CD4-positive, alpha-beta T cell treated with Interleukin-4 for 1 hour (primary cell): ENCODE measurements around the gene CLEC2D.
"Not testable (repeated sequence)": the region's sequence is repeated elsewhere in the genome, so short reads cannot be mapped to it uniquely, and the experiment has no call there.

Experiments used
- DNase-seq, 2 donors: peaks; one replicate each; pipeline ENCODE4 v3.0.0-alpha.2; 2020 to 2022

The CLEC2D gene, protein sequence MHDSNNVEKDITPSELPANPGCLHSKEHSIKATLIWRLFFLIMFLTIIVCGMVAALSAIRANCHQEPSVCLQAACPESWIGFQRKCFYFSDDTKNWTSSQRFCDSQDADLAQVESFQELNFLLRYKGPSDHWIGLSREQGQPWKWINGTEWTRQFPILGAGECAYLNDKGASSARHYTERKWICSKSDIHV

DNA sequence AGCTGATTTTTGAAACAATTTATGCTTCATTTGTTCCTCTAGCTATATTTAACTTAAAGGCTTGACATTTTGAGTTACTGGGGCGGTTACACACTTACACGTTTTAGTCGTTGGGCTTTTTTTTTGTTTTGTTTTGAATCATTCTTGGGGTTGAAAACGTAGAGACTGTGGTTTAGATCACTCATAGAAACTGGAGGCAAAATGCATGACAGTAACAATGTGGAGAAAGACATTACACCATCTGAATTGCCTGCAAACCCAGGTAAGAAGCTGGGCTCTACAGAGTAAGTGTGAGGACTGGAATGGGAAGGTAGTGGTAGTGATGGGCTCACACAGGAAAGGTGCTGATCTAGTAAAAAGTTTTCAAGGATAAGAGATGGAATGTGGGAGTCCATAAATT lies at the start of gene CLEC2D:
TSS of gene CLEC2D (plus strand) at position 180 of the 400 bp plus-strand sequence. CDS start at position 202, 22 bp downstream.
- peak; percentile 45 to 83 for DNase-seq

DNA sequence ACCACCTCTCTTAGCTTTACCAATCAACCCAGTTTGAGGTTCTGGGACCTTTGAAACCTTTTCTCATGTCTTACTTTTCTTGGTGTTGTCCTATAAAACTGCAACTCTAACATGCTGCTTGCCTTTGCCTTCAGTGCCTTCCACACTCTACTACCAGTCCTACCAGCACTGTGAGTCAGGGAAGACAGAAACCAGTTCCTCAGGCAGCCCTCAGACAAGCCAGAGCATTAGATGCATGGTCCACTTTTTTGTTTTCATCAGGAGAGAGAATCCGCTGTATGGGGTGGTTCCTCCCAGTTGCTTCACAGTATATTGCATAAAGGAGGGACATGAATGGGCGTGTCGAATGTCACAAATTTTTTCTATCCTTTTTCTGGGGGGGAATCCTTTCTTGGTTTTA lies 44.5 kb upstream of the CLEC2D start:
- DNase-seq = no peak

DNA sequence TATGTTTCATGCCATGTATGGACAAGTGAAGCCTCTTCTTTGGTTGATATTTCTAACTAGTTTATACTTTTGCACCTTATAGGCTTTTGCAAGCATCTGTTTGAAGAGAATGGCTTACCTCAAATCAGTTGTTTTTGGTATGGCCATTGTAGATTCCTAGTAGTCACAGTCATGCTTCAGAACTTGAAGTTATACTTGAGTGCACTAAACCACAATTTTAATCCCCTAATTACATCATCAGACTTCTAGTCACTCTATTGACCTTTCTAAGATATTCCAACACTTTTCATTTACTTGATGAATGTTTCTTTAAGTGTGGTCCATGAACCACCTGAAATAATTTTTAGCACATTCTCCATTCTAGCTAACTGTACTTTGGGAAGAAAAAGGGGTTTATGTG lies 43.2 kb upstream of the CLEC2D start:
- no peak for DNase-seq

DNA sequence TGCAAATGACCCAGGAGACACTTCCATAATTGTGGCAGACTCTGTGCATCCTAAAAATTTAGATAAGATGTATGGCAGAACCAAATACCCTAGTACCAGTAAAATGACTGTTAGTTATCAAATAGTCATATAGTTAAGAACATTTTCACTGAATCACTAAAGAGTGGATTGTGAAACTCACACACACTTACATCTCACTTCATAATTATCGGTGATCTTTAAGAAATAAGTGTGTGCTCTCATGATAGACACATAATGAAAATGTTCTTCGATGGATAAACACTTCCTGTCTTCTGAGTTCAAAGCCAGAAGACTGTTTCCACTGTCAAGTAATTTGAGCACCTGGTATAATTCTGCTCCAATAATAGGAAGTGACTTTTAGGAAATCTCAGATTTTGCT lies 42.7 kb upstream of the CLEC2D start:
- DNase-seq = no peak

DNA sequence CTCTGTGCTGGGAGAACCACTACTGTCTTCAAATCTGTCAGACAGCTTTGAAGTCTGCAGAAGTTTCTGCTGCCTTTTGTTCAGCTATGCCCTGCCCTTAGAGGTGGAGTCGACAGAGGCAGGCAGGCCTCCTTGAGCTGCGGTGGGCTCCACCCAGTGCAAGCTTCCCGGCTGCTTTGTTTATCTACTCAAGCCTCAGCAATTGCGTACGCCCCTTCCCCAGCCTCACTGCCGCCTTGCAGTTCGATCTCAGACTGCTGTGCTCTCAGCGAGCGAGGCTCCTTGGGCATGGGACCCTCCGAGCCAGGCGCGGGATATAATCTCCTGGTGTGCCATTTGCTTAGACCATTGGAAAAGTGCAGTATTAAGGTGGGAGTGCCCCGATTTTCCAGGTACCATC lies 36.7 kb upstream of the CLEC2D start:
- peak in 1 of 2 donors; percentile 24 for DNase-seq

DNA sequence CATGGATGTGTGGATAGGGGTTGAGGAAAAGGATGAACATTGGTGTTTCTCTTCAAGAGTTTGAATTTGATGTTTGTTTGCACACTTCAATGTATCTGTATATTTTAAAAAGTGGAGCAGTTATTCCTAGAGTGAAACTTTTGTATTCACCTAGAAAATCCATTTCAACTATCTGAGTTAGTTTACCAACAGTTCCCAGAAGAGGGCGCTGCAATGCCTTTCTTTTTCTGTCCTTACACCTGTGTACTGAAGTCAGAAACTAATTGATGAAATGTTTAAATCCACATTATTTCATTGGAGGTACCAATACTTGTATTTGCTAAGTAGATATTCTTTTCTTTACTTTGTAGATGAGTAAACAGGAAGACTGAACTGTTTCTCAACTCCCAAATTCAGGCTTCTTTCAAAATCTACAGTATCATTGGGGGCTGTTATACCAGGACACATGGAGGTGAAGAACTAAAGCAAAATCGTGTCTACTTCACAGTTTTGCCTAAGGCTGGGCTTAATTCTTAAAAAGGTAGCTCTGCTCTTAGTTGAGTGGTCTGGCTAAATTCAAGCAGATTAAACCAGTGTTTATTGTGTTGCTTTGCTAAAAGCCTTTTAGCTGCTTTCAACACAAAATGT lies 35.2 kb upstream of the CLEC2D start:
- peak; percentile 78 to 86 for DNase-seq

DNA sequence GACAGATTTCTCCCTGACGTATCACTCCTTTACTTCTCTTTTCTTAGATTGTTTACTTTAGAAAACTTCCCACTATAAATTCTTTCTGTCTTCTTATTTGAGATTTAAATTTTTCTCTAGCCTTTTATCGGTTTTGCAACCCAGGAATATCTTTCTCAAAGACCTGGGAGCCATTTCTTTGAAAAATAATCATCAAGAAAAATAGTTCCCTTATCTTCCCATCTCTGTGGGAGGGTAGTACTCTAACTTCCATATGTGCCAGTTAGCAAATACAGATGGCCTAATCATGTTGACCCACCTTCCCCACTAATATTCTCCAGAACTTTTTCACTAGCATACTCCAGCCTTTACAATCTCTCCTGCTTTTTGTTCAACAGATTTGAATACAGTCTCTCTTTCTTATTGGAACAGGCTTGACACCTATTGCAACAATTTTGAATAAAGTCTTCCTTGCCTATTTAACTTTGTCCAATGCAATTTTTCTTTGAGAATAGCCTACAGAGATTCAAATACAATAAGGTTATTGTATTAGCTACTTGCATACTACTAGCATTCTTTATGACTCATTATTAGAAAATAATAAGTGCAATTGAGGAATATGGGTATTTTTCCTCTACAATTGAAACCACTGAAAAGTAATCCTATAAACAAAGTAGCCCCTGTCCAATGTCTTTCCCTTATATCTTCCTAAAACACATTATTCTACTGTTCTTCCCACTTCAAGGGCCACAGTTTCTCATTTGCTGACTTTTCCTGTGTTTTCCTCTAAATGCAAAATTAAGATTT lies 34.4 kb upstream of the CLEC2D start:
- DNase-seq = no peak

DNA sequence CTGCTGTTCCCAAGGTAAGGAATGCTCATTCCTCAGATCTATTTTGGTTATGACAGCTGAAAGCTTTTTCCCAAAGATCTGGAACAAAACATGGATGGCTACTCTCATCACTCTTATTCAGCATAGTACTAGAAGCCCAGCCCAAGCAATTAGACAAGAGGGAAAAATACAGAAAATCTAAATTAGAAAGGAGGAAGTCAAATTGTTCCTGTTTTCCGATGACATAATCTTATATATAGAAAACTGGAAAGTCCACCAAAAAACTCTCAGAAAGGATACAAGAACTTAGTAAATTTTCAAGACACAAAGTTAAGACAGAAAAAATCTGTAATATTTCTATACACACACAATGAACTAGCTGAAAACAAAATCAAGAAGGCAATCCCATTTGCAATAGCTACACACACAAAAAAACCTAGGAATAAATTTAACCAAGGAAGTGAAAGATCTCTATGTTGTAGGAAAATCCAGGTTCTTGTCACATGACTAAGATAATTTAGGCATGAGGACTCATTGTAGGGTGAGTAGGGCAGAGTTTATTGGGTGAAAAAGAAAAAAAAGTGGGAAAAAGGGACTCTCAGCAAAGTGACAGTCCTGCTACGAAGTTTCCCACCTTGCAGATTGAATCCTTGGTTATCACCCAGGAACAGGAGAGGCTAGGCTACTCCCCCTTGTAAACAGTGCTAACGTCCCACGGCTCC lies 33.2 kb upstream of the CLEC2D start:
- DNase-seq = no peak

DNA sequence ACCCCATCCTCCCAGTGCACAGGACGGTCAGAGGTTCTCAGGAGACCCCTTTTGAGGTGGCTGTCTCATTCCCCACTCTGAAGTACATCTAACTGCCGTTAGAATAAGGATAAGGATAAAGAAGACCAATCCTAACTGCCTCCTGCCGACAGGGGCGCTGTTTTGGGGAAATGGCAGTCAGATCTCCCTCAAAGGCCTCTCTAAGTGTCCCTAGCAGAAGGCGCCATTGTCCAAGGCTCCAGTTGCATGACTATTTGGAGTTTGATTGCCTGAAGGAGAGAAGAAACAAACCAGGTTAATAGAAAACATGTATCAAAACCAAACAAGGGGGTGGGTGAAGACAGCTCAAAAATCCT lies 32.7 kb upstream of the CLEC2D start:
- DNase-seq = no peak

DNA sequence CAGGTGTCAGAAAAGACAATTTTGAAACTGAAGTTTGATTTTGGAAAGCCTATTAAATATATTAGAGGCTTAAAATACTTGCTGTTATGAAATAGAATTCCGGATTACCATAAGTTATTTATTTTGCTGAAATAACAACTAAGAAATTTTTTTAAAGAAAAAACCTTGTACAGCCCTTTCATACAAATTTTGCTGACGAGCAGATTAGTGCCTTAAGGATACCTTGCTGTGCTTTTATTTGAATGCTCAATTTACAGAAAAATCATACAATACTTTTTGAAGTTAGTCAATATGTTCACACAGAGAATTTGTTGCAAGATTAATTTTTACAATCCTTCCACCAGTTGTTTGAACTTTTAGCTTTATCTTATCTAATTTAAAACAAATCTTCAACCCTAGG lies 29.5 kb upstream of the CLEC2D start:
- no peak for DNase-seq

DNA sequence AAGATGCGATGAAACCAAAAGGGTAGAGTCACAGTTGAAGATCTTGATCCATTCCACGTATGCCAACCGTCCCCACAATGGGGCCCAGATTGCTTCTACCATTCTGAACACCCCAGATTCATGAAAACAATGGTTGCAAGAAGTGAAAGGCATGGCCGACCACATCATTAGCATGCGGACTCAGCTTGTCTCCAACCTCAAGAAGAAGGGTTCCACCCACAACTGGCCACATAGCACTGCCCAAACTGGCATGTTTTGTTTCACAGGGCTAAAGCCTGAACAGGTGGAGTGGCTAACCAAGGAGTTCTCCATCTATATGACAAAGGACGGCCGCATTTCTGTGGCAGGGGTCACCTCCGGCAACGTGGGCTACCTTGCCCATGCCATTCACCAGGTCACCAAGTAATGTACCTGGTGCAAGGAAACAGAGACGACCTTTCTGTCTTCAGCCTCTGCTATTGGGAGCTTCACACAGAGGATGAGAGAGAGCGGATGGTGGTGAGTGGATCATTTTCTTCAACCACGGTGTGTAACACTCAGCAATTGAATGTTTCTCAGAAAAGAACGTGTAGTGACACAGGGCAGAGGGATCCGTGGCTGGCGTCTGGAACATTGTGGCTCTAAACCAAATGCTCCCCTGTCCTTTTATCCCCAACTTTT lies 26.8 kb upstream of the CLEC2D start:
- DNase-seq = no peak

DNA sequence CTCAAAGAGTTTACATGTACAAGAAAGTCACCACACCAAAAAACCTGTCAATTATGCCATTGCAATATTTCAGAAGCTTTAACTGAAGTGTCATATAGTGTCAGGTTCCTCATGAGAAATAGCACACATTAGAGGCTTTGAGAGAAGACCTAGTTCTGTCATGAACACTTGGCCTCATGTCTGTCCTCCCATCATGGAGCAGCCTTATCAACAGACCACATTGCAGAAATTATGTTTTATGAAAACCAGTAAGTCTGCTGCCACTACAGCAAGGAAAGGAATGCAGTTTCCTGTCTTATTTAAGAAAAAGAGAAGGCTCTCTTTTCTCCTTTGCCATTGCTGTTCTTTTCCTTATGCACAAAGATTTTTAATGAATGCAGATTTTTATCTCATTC lies 26.2 kb upstream of the CLEC2D start:
- DNase-seq = no peak

DNA sequence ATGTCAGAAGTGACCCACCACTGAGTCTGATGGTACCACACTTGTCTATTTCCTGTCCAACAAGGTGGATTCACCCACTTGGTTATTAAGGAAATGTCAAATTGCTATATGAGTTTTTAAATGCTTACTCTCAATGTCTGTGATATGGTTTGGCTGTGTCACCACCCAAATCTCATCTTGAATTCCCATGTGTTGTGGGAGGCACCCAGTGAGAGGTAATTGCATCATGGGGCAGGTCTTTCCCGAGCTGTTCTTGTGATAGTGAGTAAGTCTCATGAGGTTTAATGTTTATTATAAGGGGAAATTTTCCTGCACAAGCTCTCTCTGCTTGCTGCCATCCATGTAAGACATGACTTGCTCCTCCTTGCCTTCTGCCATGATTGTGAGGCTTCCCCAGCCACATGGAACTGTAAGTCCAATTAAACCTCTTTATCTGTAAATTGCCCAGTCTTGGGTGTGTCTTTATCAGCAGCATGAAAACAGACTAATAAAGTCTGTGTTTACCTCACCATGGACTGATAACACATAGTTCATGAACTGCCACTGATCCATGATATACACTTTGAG lies 24.4 kb upstream of the CLEC2D start:
- DNase-seq = not testable (repeated sequence)

DNA sequence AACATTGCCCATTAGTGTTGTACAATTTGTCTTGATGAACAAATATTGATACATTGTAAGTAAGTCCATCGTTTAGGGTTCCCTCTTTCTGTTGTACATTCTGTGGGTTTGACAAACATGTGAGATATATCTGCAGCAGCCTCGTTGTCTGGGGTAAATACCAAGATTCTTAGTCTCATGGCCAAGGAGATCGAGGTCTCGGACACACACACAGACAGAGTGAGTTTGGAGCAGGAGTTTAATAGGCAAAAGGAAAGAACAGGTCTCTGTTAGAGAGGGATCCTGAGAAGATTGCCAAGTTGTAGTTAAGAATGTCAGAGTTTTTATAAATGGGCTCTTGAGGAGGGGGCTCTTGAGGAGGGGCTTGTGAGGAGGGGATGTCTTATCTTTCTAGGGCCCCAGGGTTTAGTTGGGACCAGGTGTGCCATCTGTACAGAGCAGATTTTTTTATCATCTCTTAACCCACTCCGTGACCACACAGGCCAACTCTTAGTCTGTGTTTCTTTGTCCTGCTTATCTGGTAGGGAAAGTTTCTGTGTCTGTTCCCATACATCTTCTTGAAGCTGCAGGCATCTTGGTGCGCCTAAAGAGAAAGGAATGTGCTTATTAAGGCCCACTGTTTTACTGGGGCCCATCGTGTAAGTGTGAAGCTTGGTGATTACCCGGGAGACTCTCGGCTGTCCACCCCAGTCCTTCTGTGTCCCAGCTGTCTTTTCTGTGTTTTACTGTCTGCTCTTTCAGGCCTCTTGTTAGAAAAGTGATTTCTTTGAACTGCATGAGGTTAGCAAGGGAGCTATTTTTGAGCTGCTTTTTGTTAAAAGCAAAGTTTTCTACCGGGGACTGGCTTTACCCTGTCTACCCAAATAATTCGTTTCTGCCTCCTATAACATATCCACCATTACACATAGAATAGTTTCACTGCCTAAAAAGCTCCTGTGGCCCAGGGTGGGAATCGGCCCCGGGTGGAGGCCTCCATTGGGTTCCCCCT lies 22.4 kb upstream of the CLEC2D start:
- DNase-seq = peak in 1 of 2 donors; percentile 50

DNA sequence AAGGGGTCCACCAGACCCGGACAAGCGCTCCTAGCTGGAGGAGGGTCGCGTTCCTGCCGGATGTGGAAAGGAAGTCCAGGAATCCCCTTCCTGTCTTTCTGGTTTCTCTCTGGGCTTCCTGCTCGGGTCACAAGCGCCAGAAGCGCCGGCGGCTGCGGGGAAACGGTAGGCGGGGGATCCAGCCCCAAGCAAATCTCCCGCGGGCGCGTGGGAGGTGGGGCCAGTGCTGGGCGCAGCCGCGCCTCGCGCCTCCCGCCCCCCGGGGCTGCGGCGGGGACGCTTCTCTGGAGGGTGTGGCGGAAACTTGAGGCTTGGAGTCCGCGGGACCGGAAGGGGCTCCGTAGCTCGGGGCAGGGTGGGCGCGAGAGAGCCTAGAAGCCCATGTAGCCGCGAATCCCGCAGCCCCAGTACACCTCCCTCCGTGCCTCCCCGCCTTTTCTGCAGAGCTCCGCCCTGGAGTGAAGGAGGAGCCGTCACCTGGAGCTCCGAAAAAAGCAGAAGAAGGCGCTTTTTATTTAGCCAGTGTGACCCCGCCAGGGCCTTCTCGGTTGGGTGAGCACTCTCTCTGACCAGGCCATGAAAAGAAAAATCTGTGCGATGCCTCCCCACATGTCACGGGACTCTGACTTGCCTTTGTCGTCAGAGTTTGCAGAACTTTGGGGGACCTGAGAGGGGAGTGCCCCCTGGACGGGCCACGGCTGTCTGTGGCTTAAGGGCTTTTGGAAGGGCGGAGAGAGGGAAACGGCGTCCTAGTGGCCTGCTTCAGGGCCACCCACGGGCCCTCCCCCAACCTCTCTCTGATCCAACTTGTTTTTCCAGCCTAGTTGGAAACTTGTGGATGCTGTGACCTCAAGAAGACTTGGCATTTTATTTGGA lies 21.4 kb upstream of the CLEC2D start:
- DNase-seq = peak; percentile 92 to 95

DNA sequence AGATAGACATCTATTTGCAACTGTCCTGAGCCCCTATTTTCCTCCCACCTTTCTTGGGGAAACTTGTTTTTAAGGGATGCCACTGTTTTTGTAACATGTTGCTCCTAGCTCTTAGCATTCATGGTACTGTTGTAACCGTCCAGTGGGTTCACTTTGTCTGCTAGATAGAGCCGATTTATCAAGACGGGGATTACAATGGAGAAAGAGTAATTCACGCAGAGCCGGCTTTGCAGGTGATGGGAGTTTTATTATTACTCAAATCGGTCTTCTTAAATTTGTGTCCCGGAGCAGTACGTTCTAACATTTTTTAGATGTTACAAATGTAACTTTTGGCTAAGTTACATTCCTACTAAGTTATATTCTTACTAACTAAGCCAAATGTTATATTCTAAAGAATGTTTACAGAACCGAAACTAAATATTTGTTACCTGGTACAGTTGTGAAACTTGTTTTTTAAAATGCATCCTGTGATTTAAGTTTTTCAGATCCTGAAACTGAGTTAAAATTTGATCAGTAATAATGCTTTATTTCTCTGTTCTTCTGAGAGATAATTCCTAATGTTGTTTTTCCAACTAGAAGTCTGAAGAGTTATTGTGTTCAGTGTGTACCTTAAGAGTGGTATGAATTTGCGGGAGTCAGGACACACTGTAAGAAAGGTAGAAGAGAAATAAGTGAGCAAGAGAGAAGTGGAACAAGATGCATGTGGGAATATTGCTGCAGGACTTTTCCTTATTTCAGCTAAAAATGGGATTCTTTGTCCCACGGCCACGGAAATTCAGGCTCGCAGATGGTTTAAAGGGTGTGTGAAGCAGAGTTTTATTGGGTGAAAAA lies 20.6 kb upstream of the CLEC2D start:
- DNase-seq = peak in 1 of 2 donors; percentile 53

DNA sequence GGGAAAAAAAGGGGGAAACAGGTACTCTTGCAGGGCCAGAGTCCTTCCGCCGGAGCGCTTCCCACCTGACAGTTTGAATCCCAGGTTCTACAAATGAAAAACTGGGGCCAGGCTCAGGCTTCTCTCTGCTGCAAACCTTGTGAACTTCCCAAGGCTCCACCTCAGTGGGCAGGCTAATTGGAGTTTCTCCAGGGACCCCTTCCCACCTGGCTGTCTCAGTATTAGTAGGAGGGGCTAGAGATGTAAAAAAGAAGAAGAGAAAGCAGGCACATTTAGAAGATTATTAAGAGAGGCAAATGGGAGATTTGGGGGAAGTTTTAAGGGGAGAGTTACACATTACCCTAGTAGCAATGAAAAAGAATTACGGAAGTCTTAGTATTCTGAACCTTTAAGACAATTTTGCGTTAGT lies 20.0 kb upstream of the CLEC2D start:
- DNase-seq = peak; percentile 57 to 59

DNA sequence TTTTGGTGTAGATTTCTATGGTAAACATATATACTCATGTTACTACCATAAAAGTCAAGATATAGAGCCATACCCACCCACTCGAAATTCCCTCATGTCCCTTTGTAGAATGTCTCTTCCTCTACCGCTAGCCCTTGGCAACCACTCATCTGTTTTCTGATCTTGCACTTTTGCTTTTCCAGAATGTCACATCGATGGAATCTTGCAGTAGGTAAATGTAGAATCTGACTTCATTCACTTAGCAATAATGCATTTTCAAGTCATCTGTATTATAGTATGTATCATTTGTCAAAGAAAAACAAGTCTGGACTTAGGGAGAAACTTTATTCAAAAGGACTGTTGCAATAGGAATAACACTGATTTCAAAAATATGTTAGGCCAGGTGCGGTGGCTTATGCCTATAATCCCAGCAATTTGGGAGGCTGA lies 19.3 kb upstream of the CLEC2D start:
- DNase-seq = peak in 1 of 2 donors; percentile 44

DNA sequence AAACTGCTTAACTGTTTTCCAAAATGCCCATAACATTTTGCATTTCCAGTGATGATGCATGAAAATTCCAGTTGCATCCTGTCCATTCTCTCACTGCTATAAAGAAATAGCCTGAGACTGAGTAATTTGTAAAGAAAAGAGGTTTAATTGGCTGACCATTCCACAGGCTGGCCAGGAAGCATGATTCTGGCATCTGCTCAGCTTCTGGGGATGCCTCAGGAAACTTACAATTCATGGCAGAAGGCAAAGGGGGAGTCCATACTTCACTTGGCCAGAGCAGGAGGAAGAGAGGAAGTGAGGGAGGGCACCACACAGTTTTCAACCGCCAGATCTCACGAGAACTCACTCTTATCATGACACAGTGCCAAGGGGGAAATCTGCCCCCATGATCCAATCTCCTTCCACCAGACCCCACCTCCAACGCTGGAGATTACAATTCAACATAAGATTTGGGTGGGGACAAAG lies 18.2 kb upstream of the CLEC2D start:
- DNase-seq = peak; percentile 53 to 75
